Measurements from ENCODE around the gene SRP72. TPM values are rescaled to one million over a fixed set of nuclear protein-coding genes. Genes with fewer than 3 reads are reported as not detected.

SRP72 gene
- total and polyA plus RNA-seq, 2 of the 8 experiments (the other 6 are each of a cell fraction or from before 2014, with no cell fraction given) = 37.7 to 144 TPM

DNA sequence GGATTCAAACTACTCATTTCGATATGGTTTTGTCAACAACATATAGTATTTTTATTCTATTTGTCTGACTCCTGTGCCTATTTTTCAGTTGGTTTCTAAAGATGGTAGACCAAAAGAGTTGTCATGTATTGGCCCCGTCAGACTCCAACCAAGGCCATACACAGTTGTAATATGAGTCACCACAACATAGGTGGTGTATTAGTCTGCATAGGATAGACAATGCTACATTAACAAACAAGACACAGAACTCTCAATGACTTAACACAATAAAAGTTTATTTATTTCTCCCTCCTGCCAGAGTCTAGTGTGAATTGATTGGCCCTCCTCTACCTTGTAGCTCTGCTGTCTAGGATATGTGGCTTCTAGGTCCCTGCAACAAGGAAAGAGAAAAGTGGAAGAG, 84.1 kb downstream of the SRP72 start:
- H3K18ac ChIP-seq (ENCODE audit: extremely low read depth, low read length) = no peak overlapping the region
- no peak overlapping the region for H2BK120ac ChIP-seq (replicated peaks; ENCODE audit: low read depth, low read length)
- H4K20me1 ChIP-seq (replicated peaks in 1 of 2; ENCODE audit: control insufficient read depth in 1 of 2, insufficient read depth in 2 of 2, low read length in 2 of 2) = no peaks in the 10 kb centered on the region
- H2BK5ac ChIP-seq (ENCODE audit: low read depth, low read length) = no peak overlapping the region
- no peak for TF ChIP-seq KDM4A (IDR thresholded peaks at IDR 0.05; ENCODE audit: low read depth, low read length, severe bottlenecking)
- TF ChIP-seq RXRA (IDR thresholded peaks at IDR 0.05; ENCODE audit: insufficient read depth, low read depth, low read length) = no peak
- no peak for TF ChIP-seq RNF2 (IDR thresholded peaks at IDR 0.05; ENCODE audit: borderline replicate concordance, low read depth, low read length, missing control alignments, poor library complexity, severe bottlenecking)
- TF ChIP-seq TEAD4 (IDR thresholded peaks at IDR 0.05; ENCODE audit: low read depth, low read length) = no peak
- TF ChIP-seq EGR1 (IDR thresholded peaks at IDR 0.05; ENCODE audit: borderline replicate concordance, low read depth, low read length) = no peak
- no peak for TF ChIP-seq BRCA1 (IDR thresholded peaks at IDR 0.05; ENCODE audit: low read depth, low read length)
- no peak for TF ChIP-seq CHD1 (IDR thresholded peaks at IDR 0.05; ENCODE audit: low read depth, low read length)
- no peak for TF ChIP-seq MAFK (IDR thresholded peaks at IDR 0.05; ENCODE audit: low read depth, low read length)
- H3K14ac ChIP-seq (ENCODE audit: insufficient read length) = no peak overlapping the region
- no peak overlapping the region for H3K4me2 ChIP-seq (ENCODE audit: insufficient read depth in 1 of 2, low read depth in 2 of 2, low read length in 2 of 2)
- ChIA-PET POLR2A (ENCODE audit: partially characterized antibody) (no interaction called here), CTCF (ENCODE audit: partially characterized antibody) (interaction anchor here (1.3 to 1.7 kb wide), 2 partner anchors 24 to 248 kb away, joined by 4 read pairs; no protein-coding TSS in a partner anchor)
- H3K23me2 ChIP-seq (ENCODE audit: low read depth, low read length) = no peaks in the 10 kb centered on the region
- H2BK15ac ChIP-seq (ENCODE audit: low read length) = no peak overlapping the region
- H3K36me3 ChIP-seq (ENCODE audit: control insufficient read depth in 2 of 4, insufficient read depth in 4 of 4, low read length in 3 of 4) = no peaks in the 10 kb centered on the region
- H2BK12ac ChIP-seq (ENCODE audit: low read depth, low read length) = no peak overlapping the region
- no peak overlapping the region for H3K27ac ChIP-seq (ENCODE audit: low read depth, low read length)
- H3K56ac ChIP-seq (replicated peaks; ENCODE audit: insufficient read length, low read depth, low read length) = no peak overlapping the region
- no peaks in the 10 kb centered on the region for H3K9me3 ChIP-seq (ENCODE audit: insufficient read depth in 2 of 2, low read depth in 1 of 2, low read length in 1 of 2)
- no peaks in the 10 kb centered on the region for H3K79me2 ChIP-seq (ENCODE audit: control insufficient read depth in 1 of 2, insufficient read depth in 2 of 2, low read length in 2 of 2)
- 87% methylated on average over 2 of the region's 2 CpGs; no CpG with 5 or more reads in 1 of the 2 experiments for WGBS, 2 experiments (ENCODE audit: extremely low coverage in 1 of 2, insufficient coverage in 1 of 2, insufficient read length in 1 of 2, insufficient replicate concordance in 2 of 2, low coverage in 1 of 2, low lambda C conversion rate in 2 of 2, missing lambda C conversion rate in 1 of 2)
- H3K4ac ChIP-seq (replicated peaks; ENCODE audit: insufficient read length, low read depth, low read length) = no peak overlapping the region
- no peak overlapping the region for H4K91ac ChIP-seq (replicated peaks; ENCODE audit: insufficient read length, low read length)
- no peaks in the 10 kb centered on the region for H3K4me1 ChIP-seq (replicated peaks in 1 of 4; ENCODE audit: control insufficient read depth in 3 of 4, insufficient read depth in 4 of 4, low read length in 3 of 4)
- no peak overlapping the region for H3K9ac ChIP-seq (replicated peaks in 1 of 4; ENCODE audit: extremely low read depth in 1 of 4, low read depth in 3 of 4, low read length in 3 of 4)
- FAIRE-seq = no peak
- H2AK5ac ChIP-seq (ENCODE audit: low read depth, low read length) = no peak overlapping the region
- no peak overlapping the region for H2AFZ ChIP-seq (ENCODE audit: low read length)
- no peaks in the 10 kb centered on the region for H3K27me3 ChIP-seq (replicated peaks in 1 of 4; ENCODE audit: control insufficient read depth in 3 of 4, extremely low read depth in 1 of 4, insufficient read depth in 3 of 4, low read length in 3 of 4)
- H4K8ac ChIP-seq (ENCODE audit: extremely low read depth, insufficient read depth, low read length) = no peak overlapping the region
- no peak overlapping the region for H3K4me3 ChIP-seq (ENCODE audit: extremely low read depth in 1 of 4, insufficient read depth in 2 of 4, low read depth in 3 of 4, low read length in 4 of 4)
- H3K23ac ChIP-seq (ENCODE audit: insufficient read length) = no peak overlapping the region
- H3K79me1 ChIP-seq (ENCODE audit: low read depth, low read length) = no peaks in the 10 kb centered on the region
- DNase-seq (ENCODE audit: low read depth in 1 of 2, low spot score in 2 of 2) = no peak
- H2BK20ac ChIP-seq (ENCODE audit: low read length) = no peak overlapping the region
- H4K5ac ChIP-seq (ENCODE audit: insufficient read length, low read depth, low read length) = no peak overlapping the region
